HG03378 (cell line): Measurements from ENCODE around the gene CHST2.
"Not testable (repeated sequence)": the region's sequence is repeated elsewhere in the genome, so short reads cannot be mapped to it uniquely, and the experiment has no call there.

Source experiments
- ATAC-seq: cut with Tn5 transposase; IDR thresholded peaks from one replicate; pipeline ENCODE4 v1.9.1; 2021; ENCODE audit warnings: mild to moderate bottlenecking, moderate library complexity; ENCODE audit not compliant: unreplicated experiment

The CHST2 gene

DNA sequence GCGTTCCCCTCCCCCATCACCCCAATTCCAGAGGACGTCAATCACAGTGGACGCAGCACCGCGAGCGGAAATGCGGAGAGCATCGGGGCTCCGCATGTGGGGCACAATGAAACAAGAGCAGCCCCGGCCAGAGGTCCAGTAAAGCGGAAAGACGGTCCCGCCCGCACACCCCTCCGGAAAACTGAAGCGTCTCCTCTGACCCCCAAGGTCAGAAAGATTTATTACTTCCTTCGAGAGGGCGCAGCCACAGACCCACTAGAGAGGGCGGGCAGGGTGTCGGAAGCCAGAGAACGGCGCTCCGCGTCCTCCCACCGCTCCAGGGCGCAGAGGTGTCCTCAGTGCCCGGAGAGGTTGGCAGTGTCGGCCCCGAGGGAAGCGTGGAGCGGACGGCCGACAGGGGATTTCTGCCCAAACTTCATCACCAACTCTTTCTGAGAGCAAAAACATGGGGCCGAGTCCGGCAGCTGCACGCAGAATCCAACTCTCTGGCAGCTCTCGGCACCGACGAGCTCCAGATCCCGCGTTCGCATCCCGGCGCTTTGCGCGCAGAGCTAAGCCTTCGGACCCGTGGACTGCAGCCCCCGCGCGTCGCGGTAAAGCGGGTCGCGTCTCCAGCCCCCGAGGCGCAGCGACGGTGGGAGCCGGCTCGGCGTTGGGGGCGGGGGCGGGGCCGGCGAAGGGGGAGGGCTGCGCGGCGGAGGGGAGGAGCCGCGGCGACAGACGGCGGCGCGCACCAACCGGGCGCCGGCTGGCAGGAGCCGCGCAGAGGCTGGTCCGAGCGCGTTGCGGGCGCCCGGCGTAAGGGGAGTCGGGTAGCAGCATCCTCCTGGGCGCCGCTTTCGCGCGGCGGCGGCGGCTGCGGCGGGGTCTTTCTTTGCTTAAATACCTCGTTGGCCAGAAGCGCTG is at the start of gene CHST2:
CHST2 (plus strand) TSS at position 763 of the 906 bp plus-strand sequence. CDS start 1,046 bp downstream, outside the sequence.
- peak; percentile 39 for ATAC-seq

DNA sequence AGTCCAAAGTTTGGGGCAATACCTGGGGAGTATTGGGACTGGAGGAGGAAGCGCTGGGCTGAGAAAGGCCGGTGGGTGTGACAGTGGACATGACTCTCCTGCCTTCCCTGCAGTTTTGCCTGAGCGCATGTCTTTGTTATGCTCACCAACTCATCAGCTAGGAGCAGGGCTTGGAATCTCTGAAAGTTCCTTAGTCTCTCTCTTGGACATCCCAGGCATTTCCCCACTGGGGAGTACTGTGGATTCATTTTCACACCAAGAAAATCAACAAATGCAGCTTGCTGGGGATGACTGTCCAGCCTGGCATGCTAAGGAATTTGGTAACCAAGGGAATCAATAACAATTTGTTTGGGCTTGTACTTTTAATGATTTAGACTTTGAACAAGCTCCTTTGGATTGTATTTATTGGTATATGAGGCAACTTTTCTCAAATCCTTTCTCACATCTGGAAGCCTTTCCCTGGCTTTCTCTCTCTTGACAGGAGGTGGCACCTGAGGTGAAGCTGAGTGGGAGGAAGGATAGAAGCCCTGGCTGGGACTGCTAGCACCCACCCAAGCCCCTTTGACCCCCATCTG is 48.5 kb upstream of the CHST2 start:
- no peak for ATAC-seq

GRCh38 chr3:143071776-143072175 is 47.8 kb upstream of the CHST2 start:
- ATAC-seq = no peak

DNA sequence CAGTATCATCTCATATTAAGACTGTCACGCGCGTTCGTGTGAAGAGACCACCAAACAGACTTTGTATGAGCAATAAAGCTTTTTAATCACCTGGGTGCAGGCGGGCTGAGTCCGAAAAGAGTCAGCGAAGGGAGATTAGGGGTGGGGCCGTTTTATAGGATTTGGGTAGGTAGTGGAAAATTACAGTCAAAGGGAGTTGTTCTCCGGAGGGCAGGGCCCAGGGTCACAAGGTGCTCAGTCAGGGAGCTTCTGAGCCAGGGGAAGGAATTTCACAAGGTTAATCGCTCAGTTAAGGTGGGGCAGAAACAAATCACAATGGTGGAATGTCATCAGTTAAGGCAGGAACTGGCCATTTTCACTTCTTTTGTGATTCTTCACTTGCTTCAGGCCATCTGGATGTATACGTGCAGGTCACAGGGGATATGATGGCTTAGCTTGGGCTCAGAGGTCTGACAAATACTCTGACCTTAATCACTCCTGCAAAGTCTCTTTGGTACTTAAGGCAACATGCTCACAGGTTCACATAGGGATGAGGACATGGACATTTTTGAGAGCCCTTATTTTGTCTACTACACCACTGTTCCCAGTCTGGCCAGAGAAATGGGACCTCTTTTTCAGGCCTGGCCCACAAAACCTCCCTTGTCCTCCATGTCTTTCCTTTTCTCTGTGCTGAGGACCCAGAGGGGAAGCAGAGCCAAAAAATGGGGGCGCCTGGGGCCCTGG is 47.1 kb upstream of the CHST2 start:
- ATAC-seq = not testable (repeated sequence)

DNA sequence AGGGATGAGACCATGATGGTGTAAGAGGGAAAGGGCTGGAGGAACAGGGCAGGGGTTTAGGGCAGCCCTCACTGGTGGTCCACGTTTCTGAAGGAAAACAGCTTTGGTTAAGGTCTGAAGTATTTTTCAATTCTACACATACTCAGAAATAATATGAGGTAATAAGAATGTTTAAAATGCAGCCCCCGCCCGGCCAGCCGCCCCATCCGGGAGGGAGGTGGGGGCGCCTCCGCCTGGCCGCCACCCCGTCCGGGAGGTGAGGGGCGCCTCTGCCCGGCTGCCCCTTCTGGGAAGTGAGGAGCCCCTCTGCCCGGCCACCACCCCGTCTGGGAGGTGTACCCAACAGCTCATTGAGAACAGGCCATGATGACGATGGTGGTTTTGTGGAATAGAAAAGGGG is 46.0 kb upstream of the CHST2 start:
- ATAC-seq = not testable (repeated sequence)

GRCh38 chr3:143073983-143074382 is 45.6 kb upstream of the CHST2 start:
- not testable (repeated sequence) for ATAC-seq

DNA sequence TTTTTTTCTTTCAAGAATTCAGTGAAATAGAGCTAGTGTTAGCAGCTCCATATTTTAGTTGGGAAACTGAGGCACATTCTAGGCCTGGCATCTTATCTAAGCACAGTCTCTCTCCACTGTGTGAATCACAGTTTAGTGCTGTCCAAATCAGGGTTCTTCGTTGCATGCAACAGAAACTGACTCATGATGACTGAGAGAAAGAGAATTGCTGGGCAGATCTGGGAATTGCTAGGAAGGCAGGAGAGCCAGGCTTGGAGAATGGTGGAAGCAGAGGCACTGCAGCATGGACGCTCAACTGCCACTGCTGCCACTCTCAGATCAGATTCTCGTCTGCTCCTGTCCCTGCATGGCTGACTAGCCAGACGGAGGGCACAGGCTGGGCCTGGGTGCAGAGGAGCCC is 40.7 kb upstream of the CHST2 start:
- ATAC-seq = no peak

DNA sequence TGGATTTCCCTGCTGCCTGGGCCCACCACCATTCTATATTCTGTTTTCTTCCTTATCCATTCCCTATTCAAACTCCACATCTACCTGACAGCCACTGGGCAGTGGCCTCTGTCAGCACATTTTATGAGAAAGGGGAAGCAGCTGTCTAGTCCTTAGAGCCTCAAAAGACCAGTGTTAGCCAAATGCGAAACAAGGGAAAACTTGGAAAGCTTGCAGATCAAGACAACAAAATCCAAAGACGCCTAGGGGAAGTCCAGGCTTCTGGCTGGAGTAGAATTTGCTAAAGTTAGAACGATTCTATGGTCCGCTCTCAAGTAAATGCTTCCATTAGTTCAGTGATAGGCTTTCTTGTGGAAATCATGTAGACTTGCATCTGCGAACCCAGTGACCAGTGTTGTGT is 39.4 kb upstream of the CHST2 start:
- no peak for ATAC-seq

DNA sequence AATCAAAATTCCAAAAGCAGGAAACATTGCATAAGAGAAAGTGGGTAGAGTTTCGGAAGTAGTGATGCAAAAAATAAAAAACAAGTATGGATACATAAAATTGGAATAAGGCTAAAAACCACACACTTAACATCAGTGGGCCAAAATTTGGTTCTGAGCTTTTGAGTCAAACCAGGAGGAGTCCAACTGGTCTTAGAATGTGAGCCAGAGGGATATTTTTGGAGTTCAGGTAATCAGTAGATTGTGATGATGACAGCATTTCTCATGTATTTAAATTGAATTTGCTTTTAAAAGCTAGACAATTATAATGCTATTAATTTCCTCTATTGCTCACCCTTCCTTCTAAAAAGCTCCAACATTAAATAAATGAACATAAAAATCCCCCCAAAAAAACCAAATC is 38.2 kb upstream of the CHST2 start:
- no peak for ATAC-seq

DNA sequence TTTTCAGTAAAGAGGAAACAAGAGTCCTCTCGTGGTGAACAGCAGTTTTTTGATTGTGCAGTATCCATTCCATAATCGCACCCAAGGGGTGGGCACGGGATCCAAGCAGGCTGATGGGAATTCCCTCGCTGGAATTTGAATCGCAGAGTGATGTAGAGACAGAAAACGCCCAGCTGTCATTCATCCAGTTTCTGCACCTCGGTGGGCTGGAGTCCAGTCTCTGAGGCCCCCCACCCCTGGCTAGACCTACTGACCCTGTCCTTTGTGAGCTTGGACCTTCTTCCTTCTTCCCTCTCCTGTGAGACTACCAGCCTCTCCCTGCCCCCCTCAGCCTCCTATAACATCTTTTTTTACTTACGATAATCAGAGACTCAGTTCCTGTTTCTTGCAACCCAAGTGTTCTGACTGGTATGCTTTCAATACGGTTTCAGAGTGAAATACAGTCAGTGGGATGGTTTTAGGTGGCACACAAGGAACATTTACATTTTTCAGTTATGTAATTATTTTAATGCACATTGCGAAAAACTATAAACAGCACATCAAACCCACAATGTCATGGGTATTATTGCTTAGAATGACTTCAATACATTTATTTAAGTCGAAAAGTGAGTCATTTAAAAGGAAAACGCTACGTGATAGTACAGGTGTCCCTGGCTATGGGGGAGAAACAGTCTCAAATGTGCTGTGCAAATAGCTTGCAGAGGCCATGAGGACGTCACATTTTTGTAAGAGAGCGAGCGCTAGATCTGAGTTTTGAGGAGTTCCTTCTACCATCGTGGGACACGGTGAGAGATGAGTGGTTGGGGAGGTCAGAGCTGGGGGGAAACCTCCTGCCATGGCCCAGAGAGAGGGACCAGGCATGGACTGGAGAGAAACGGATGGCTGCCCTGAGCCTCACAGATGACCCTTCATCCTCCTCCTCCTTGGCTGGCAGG is 37.5 kb upstream of the CHST2 start:
- ATAC-seq = peak; percentile 82

- ATAC-seq = no peak
Observed at GRCh38 chr3:143083781-143084180, 35.8 kb upstream of the CHST2 start.

- peak; percentile 71 for ATAC-seq
Observed at GRCh38 chr3:143084856-143085731, 34.5 kb upstream of the CHST2 start.

- no peak for ATAC-seq
Observed at GRCh38 chr3:143088835-143089234, 30.7 kb upstream of the CHST2 start.

- no peak for ATAC-seq
Observed at GRCh38 chr3:143089965-143090364, 29.6 kb upstream of the CHST2 start.

- no peak for ATAC-seq
Observed at GRCh38 chr3:143090486-143090885, 29.1 kb upstream of the CHST2 start.

DNA sequence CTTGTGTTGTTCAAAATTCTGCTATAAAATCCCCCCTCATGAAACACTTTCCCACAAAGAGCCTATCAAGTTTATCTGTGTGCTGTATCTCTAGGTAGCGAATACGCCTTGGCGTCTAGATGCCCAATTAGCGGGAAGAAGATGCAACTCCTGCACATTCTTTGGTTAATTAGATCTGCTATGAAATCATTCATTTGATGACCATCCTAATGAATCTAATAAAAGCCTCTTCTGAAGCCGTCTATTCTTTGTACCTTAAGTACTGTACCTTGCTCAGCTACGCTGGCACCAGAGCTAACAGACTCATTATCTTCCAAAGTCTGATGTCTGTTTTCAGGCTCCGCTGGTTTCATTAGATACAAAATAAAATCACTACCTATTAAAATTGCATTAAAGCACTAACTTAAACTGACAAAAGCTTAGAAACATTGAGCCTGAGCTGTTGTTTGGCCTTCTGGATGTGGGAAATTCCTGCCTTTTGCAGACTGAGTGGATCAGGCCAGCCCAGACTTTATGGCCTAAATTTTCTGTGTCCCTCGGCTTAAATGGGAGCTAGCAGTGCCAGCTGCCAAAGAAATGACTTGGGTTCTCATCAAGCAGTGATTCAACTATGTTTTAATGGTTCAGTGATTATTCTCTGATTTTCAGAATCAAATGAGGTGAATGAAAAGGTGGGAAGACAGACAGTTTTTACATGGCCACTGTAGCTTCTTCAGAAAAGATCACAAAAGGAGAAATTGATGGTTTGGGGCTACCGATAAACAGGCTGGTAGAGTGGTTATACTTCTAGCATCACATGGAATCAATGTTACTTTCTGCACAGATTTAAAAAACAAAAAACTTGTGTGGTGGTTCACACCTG is 28.4 kb upstream of the CHST2 start:
- ATAC-seq = no peak

- no peak for ATAC-seq
Observed at GRCh38 chr3:143092191-143092590, 27.4 kb upstream of the CHST2 start.

- no peak for ATAC-seq
Observed at GRCh38 chr3:143095813-143096212, 23.8 kb upstream of the CHST2 start.
